Measurements from ENCODE around the gene ADCY7. TPM values are rescaled to one million over a fixed set of nuclear protein-coding genes. Genes with fewer than 3 reads are reported as not detected.

ADCY7 gene
- polyA plus RNA-seq, 1 experiment: 8.5 TPM

DNA sequence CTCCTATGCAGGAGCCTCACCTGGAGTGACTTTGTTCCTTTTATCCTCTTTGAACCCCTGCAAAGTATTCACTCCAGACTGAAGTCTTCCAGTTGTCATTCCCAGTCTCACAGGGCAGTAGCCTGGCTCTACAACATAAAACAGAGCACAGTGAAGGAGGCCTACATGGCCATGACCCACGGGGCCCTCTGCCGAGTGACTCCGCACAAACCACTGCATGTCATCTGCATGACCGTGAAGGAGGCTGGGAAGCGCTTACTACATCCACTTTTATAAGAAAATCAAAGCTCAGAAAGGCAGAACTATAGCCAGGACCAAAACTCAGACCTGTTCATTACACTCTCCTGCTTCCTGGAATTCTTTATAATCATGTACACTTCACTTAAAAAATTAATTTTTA is 59.9 kb downstream of the ADCY7 start:
- Histone ChIP-seq H3K27ac (ENCODE audit: low read depth, low read length) (no peak overlapping the region), H3K9me3 (ENCODE audit: control insufficient read depth, insufficient read depth, low read length) (no peaks in the 10 kb centered on the region), H3K27me3 (ENCODE audit: control insufficient read depth, insufficient read depth, low read length) (no peaks in the 10 kb centered on the region), H3K4me3 (ENCODE audit: low read depth, low read length) (no peak overlapping the region)
- no peak for DNase-seq (ENCODE audit: low read depth, low spot score)
- ChIA-PET CTCF (interaction anchor here (0.6 to 6.8 kb wide), 10 partner anchors 19 to 480 kb away, joined by 3 to 88 read pairs (median 8); partner anchors contain the start of gene CNEP1R1), POLR2A (no interaction called here)
- TF ChIP-seq, protein P1, sequence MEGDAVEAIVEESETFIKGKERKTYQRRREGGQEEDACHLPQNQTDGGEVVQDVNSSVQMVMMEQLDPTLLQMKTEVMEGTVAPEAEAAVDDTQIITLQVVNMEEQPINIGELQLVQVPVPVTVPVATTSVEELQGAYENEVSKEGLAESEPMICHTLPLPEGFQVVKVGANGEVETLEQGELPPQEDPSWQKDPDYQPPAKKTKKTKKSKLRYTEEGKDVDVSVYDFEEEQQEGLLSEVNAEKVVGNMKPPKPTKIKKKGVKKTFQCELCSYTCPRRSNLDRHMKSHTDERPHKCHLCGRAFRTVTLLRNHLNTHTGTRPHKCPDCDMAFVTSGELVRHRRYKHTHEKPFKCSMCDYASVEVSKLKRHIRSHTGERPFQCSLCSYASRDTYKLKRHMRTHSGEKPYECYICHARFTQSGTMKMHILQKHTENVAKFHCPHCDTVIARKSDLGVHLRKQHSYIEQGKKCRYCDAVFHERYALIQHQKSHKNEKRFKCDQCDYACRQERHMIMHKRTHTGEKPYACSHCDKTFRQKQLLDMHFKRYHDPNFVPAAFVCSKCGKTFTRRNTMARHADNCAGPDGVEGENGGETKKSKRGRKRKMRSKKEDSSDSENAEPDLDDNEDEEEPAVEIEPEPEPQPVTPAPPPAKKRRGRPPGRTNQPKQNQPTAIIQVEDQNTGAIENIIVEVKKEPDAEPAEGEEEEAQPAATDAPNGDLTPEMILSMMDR (IDR thresholded peaks at IDR 0.05; ENCODE audit: low read depth, low read length): no peak

DNA sequence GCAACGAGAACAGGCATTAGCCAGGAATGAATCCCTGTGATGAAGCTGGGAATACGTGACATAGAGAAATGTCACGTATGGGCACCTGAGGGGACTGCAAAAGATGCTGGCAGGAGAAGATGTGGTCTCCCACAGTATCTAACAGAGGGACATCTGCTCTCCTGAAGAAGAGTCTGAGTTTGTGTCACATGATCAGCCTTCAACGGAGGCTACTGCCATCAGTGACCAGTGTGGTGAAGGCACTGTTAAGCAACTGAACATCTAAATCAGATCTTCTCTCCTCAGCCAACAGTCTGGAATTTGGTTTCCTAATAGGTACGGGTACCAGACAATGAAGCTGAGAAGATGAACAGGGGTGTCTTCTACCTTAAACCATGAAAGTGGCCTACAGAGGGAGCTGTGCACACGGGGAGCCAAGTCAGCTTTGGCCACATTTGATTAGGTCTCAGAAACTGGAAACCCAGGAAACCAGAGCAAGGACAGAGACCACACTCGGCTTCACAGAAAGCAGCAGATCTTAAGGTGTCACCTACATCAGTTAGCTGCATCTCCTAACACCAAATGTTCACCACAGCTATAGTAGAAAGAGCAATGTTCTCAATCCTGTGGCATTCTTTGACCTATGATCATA is 60.6 kb downstream of the ADCY7 start:
- Histone ChIP-seq H3K27me3 (ENCODE audit: control insufficient read depth, insufficient read depth, low read length) (no peaks in the 10 kb centered on the region), H3K9me3 (ENCODE audit: control insufficient read depth, insufficient read depth, low read length) (no peaks in the 10 kb centered on the region), H3K27ac (ENCODE audit: low read depth, low read length) (no peak overlapping the region), H3K4me3 (ENCODE audit: low read depth, low read length) (no peak overlapping the region)
- TF ChIP-seq, protein P1 (IDR thresholded peaks at IDR 0.05; ENCODE audit: low read depth, low read length): peak; percentile 58
- POLR2A ChIA-PET: no interaction called here
- DNase-seq (ENCODE audit: low read depth, low spot score): no peak
- CTCF ChIA-PET: interaction anchor here (0.5 to 6.8 kb wide), 18 partner anchors 12 to 479 kb away, joined by 3 to 88 read pairs (median 4); partner anchors contain the start of gene CNEP1R1

DNA sequence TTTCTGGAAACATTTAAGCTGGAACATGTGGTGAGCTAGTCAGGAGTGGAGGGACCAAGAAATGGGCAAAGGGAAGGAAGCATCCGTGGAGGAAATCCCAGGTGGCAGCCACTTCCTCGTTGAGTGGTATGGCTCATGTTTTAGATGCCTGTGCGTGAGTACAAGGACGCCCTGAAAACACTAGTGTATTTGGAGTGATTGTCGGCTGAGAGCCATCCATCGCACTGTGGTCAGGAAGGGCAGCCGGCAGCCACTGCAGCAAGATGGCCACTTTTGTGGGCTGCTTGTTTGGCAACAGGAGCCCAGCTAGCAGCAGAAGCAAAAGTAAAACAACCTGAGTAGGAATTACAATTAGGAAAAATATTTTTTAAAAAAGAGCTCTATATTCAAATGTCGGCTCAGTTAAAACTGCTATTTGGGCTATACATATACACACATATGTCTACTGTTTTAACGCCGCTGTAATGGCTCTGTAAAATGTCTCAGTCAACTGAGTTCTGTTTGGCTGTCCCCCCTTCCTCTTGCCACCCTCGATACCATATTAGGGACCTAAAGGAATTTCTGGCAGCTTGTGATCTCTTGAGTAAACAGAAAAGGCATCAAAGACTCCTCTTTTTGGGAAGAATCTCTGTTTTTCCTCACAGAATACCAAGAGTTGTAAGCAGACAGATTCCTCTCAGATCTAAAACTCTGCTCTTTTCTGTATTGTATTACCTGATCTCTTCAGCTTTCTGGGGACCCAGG is 63.3 kb downstream of the ADCY7 start:
- CTCF ChIA-PET: interaction anchor here (0.6 to 6.8 kb wide), 6 partner anchors 21 to 336 kb away, joined by 3 to 88 read pairs (median 6); partner anchors contain the start of gene CNEP1R1
- POLR2A ChIA-PET: no interaction called here

DNA sequence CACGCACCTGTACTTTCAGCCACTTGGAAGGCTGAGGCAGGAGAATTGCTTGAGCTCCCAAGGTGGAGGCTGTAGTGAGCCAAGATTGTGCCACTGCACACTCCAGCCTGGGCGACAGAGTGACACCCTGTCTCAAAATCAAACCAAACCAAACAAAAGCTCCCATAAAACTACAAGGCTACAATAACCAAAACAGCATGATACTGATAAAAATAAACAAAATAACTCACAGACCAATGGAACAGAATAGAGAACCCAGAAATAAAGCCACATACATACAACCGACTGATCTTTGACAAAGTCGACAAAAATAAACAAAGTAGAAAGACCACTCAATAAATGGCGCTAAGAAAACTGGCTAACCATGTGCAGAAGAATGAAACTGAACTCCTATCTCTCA is 65.2 kb downstream of the ADCY7 start:
- H3K9me3 ChIP-seq (ENCODE audit: control insufficient read depth, insufficient read depth, low read length): no peaks in the 10 kb centered on the region
- ChIA-PET POLR2A (no interaction called here), CTCF (no interaction called here)
- TF ChIP-seq, protein P1 (IDR thresholded peaks at IDR 0.05; ENCODE audit: low read depth, low read length): no peak
- no peak for DNase-seq (ENCODE audit: low read depth, low spot score)
- H3K4me3 ChIP-seq (ENCODE audit: low read depth, low read length): no peak overlapping the region
- no peaks in the 10 kb centered on the region for H3K27me3 ChIP-seq (ENCODE audit: control insufficient read depth, insufficient read depth, low read length)
- H3K27ac ChIP-seq (ENCODE audit: low read depth, low read length): no peak overlapping the region

More for the DNA sequence above, 63.3 kb downstream of the ADCY7 start:
- Histone ChIP-seq H3K4me3 (ENCODE audit: low read depth, low read length) (no peak overlapping the region), H3K27me3 (ENCODE audit: control insufficient read depth, insufficient read depth, low read length) (no peaks in the 10 kb centered on the region), H3K27ac (ENCODE audit: low read depth, low read length) (no peak overlapping the region), H3K9me3 (ENCODE audit: control insufficient read depth, insufficient read depth, low read length) (no peaks in the 10 kb centered on the region)
- TF ChIP-seq, protein P1 (IDR thresholded peaks at IDR 0.05; ENCODE audit: low read depth, low read length): no peak
- DNase-seq (ENCODE audit: low read depth, low spot score): no peak

DNA sequence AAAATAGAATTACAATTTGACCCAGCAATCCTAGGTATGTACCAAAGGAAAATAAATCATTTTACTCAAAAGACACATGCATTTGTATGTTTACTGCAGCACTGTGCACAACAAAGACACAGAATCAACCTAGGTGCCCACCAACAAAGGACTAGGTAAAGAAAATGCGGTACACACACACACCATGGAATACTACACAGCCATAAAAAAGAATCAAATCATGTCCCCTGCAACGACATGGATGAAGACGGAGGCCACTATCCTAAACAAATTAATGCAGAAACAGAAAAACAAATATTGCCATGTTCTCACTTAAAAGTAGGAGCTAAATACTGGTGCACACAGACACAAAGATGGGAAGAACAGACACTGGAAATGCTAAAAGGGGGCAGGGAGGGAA is 66.2 kb downstream of the ADCY7 start:
- CTCF ChIA-PET: interaction anchor here (1.1 to 1.3 kb wide), 2 partner anchors 22 to 474 kb away, joined by 4 to 6 read pairs; no protein-coding TSS in a partner anchor
- POLR2A ChIA-PET: no interaction called here
- Histone ChIP-seq H3K27me3 (ENCODE audit: control insufficient read depth, insufficient read depth, low read length) (no peaks in the 10 kb centered on the region), H3K27ac (ENCODE audit: low read depth, low read length) (no peak overlapping the region), H3K4me3 (ENCODE audit: low read depth, low read length) (no peak overlapping the region), H3K9me3 (ENCODE audit: control insufficient read depth, insufficient read depth, low read length) (no peaks in the 10 kb centered on the region)
- TF ChIP-seq, protein P1 (IDR thresholded peaks at IDR 0.05; ENCODE audit: low read depth, low read length): no peak
- DNase-seq (ENCODE audit: low read depth, low spot score): no peak
